NCI-H1436 treated with DMSO at 0.1 percent for 48 hours (cell line): ENCODE results near the gene AKAP5.

ENCODE experiments used
- DNase-seq: peaks from one replicate; lab custom pipeline; 2025; lab: John Stamatoyannopoulos, UW

AKAP5 gene, protein sequence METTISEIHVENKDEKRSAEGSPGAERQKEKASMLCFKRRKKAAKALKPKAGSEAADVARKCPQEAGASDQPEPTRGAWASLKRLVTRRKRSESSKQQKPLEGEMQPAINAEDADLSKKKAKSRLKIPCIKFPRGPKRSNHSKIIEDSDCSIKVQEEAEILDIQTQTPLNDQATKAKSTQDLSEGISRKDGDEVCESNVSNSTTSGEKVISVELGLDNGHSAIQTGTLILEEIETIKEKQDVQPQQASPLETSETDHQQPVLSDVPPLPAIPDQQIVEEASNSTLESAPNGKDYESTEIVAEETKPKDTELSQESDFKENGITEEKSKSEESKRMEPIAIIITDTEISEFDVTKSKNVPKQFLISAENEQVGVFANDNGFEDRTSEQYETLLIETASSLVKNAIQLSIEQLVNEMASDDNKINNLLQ

DNA sequence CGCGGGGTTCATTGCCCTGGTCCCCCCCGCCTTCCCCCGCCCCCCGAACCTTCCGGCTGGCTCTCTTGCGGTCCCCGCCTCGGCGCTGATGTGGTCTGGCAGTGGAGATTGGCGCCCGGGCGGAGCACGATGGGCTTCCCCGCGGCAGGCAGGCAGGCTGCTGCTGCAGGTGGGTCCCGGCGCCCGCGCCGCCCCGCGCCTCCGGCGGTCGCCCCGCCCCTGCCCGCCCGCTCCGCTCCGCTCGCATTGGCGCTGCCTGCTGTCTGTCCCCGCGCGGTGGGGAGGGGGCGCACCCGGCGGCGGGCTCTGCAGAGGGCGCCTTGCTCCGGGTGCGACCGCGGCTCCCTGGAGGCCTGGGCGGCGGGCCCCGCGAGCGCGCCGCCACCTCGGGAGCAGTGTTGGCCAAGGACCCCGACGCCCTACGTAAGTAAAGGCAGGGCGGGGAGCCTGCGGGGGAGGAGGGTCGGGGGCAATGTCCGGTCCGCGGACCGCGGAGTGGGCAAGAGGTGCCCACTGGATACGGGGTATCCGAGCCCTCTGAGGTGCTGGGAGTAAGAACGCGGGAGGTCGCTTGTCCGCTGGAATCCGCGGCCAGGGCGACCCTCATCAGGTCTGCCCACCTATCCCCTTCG lies at the start of gene AKAP5:
Gene AKAP5, plus strand, starts transcription at position 309 of the 632 bp plus-strand sequence. CDS start 2,896 bp downstream, outside the sequence.
- peak; percentile 20 for DNase-seq

DNA sequence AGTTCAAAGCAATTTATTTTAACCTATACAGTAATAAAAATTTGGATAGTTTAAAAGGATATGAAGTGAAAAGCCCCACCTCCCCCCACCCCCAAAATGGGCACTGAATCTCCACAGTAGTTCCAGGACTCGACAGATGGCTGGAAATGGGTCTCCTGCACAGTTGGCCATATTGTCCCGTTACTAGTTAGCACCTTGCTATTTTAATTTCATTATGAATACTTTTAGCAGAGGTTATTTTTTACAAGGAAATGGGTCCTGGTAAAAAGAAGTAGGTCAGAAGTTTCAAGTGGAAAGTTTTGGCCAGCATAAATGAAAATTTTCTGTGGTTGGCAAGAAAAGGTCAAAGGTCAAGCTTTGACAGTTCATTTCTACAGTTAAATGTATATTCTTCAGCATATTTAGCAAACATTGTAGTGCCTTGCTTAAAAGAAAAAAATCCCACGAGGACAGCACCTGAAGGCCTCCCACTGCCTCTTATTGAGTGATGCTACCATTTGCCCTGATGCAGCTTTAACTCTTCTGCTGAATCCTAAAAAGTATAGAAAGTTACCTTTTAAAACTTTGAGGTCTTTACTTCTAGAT lies 48.9 kb upstream of the AKAP5 start:
- no peak for DNase-seq

DNA sequence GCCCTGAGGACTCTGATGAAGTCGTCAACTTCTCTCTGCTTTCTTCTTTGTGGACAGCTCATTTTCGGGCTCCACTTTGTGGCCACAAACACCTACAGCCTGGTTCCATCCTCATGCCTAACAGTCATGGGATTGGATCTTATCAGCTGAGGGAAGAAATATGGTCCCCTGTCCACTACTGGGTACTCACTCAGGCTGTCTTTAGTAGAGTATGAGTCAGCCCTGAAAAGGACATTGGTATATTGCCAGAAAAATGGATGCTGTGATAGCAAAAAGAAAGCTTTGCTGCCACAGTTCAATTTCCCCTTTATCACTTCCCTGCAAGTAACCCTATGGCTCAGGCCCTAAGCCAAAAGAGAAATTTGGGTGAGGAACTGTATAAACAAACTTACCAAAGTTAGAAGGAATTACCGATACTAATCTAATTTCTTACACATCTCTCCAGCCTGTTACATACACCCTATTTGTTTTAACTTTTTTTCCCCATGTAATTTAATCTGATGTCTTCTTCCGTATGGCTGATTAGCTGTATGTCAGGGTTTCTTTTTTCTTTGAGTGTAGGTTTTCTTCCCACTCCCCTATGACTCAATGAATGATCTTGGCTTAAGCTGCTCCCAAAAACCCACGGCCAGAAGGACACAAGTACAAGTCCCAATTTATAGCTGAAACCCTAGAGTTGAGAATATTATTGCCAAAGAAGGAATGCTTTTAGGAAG lies 48.1 kb upstream of the AKAP5 start:
- no peak for DNase-seq

DNA sequence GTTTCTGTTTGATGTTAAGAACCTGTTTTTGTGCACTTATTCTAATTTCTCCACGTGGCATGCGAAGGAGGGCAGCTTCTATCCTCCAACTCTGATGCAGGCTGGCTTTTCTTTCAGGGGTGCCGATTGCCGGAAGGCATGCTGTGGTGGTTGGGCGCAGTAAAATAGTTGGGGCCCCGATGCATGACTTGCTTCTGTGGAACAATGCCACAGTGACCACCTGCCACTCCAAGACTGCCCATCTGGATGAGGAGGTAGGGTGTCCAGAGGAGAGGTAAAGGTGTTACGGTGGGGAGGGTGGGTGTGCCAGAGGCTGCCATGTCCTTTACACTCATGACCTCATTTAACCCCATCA lies 47.6 kb upstream of the AKAP5 start:
- no peak for DNase-seq

DNA sequence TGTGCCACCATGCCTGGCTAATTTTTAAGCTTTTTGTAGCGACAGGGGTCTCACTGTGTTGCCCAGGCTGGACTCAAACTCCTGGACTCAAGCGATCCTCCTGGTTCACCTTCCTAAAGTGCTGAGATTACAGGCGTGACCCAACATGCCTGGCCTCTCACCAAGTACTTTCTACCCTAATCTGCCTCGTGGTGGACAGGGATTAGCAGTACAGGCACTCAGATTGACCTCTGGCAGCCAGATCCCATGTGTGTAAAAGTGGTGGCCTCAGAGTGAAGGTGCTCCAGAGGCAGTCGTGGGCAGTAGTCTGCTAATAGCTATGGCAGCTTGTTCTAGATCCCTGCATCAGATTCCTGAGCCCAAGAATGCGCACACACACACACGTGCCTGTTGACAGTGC lies 46.3 kb upstream of the AKAP5 start:
- DNase-seq: no peak

DNA sequence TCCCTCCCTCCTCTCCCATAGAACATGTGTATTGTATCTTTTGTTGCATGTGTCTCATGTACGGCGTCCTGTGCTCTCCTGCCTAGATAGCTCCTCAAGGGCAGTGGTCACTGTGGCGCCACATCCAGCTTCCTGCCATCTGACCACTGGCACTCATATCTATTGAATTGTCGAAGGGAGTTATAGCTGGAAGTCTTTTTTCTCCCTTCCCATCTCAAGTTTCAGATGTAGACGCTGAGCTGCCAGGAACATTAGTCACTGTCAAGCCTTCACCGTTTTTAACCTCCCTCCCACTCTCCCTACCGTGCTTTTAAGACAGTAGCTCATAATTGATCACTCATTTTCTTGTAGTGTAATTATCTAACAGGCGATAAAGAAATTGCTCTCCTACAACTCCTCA lies 44.1 kb upstream of the AKAP5 start:
- no peak for DNase-seq

DNA sequence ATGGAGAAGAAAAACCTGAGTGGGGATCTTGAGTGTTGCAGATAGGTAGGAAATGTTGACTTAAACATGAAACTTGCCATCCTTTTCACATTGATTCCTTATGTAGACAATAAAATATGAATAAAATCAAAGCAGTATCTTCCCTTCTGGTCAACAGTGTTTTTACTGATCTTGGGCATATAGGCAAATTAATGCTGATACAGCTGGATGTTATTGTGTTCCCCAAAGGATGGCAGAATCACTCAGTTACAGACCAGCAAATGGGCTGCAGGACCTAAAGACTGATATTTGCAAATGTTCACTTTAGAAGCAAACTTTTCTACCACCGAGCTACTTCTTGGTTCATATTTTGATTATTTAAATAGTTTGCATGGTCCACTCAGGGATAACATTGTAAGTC lies 43.3 kb upstream of the AKAP5 start:
- DNase-seq: no peak

DNA sequence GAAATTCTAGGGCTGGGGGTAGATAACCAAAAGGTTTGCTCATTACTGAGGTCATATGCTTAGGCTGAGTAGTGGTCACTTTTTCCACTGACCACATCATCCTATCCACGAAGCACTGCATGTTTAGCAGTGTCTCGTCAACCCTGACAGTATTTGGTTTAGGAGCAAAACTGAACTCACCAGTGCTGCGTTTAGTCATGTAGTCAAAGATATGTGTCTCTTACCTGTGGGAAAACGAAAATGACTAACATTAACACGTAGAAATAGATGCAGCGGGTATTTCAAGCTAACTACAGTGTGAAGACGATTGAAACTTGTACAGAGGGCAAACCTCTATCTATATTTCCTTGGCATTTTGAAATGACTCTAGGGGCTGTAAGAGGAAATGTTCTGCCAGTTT lies 42.5 kb upstream of the AKAP5 start:
- no peak for DNase-seq

DNA sequence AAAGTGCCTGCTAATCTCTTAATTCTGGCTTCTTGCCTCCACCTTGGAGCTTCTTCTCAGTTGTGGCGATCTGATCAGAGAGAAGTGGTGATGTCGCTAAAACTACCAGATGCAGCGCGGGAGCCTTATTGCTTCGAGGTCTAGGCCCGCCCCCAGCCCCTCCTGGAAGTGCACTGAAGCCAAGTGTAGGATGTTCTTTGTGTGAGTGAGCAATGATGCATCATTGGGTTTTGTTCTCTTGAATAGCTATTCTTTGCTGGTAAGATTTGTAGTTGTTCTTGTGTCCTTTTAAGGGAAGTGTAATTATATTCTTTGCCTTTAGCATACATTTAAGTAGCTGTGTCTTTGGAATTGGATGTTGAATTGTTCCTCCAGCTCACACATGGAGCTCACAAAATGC lies 41.3 kb upstream of the AKAP5 start:
- DNase-seq: no peak

DNA sequence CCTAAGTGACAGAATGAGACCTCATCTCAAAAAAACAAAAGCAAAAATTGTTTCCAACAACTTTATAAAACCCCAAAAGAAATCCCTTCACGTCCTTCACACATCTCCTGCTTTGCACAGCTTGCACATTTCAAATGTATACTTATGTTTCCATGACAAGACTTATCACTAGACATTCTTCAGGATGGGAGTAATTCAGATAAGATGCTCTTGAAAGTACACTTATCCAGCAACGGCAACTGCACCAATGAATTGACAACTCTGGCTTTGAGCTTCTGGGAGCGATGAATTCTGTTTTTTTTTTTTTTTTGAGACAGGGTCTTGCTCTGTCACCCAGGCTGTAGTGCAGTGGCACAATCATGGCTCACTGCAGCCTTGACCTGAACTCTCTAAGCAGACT lies 30.8 kb upstream of the AKAP5 start:
- no peak for DNase-seq

DNA sequence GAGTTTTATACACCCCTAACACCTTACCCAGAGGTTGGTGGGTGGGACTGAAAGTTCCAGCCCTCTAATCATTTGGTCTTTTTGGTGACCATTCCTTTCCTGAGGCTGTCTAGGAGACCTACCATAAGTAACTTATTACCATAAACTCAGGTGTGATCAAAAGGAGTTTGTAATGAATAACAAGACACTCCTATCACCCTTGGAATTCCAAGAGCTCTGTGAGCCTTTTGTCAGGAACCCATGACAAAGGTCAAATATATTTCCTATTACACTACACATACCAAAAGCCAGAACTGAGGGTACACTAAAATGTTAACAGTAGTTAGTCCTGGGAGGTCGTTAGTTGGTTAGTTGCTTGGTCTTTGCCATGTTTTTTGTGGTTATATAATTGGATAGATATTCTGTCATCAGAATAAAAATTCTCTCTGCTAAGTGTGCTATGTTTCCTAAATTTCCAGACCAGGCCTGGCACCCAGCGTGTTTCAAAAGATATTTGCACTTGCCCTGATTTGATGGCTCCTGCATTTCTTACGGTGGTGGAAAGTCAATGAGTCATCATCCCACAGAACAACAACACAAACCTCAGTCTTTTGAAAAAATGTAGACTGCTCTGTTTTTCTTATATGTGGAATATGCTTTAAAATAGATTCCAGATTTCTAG lies 27.0 kb upstream of the AKAP5 start:
- DNase-seq: no peak

DNA sequence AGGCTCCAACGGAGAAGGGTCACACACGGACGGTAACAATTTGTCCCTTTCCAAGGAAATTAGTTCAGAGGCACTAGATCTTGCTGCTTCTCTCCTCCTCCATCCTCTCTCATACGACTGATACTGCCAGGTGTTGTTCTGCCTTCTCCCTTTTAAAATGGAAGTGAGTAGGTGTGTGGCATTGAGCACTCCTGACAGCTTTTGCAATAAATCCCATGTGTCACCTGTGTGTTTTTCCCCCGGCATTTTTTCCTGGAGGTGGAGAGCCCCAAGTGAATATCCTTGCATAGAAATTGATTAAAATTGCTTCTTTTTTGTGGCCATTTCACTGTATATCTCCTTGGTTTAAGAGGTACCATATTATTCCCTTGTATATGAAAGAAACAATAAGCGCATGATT lies 26.2 kb upstream of the AKAP5 start:
- no peak for DNase-seq

DNA sequence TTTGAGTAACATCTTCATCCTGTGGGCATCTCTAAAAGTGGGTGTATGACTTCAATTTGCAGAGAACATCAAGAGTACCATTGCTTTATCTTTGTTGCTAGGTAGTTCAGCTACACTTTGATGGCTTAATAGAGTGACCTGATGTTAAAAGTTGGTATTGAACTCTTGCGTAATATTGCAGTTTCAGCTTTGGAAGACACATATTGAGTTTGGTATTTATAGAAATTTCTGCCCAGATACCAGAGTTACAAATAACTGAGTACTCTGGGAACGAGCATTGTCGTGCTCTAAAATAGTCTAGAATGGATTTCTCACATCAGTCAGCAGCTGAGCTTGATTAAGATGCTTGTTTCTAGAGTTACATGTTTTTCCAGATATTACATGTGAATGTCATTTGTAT lies 24.8 kb upstream of the AKAP5 start:
- DNase-seq: no peak

DNA sequence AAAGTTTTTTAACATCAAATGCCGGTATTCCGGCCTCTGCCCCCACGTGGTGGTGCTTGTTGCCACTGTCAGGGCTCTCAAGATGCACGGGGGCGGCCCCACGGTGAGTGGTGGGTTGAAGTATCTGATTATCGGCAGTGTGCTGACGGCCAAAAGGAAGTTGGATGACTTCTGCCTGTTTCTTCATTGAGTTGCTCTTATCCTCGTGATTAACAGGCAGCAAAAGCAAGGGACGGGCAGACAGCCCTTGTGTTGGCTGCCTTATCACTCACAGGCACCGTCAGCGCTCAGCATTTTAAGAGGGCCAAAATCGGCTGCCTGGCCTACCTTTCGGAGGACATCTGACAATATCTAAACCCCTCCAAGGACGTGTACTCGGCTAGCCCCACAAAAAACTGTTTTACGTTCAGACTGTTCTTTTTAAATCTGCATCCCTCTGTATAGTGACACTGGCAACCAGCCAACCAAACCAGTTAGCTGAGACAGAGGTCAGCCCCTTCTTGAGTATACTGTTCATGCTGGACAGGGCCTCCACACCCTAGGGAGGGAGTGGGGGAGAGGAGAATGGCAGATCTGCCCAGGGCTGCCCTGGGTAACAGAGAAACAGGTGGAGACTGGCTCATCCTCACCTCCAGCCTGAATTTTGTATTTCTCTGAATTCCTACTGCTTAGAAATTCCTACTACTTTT lies 22.9 kb upstream of the AKAP5 start:
- DNase-seq: no peak

DNA sequence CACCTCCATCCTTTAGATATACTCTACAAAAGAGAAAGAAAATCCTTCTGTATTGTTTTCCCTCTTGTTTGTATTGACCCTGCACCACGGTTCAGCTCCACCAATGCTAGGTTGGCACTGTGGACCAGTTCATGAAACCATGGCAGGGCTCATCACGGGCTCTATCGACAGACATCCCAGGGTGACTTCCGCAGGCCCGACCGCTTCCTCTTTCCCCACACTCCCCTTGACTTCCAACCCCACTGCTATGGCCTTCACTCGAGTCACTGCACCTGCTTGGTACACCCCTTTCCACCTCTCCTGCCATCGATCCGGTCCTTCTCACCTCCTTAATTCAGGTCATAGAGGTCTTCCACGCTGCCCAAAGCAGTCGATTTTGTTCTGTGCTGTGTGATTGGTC lies 21.2 kb upstream of the AKAP5 start:
- DNase-seq: no peak

DNA sequence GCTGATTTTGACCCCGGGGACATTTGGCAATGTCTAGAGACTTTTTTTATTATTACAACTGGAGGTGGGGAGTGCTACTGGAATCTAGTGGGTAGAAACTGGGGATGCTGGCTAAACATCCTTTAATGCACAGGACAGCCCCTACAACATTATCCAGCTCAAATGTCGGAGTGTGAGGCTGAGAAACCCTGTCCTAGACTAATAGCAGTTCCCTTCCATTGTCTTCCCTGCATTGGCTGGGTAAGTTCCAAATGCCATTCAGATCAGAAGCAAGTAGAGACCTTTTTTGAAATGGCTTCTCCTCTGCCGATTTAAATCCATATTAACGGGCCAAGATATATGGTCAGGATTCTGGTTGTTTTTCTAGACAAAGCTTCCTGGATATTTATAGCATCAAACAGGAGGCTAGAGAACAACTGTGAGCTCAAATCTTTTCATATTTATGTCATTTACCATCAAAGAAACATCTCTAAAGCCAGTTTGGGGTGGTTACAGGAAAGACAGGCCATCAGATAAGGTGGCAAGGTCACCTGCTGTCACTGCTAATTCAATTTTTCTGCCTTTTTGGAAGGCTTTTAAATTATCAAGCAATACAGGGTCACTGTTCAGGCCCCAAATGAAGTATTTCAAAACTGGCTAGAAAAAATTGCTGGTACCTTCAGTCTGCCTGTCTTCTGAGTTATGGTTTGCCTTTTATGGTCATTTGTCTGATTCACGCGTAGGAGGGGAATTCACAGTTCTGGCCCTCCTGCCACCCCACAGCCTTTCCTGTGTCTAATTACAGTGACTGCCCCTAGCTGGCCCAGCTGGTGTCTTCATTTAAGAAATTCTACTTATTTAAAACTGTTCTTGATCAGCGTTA lies 20.1 kb upstream of the AKAP5 start:
- DNase-seq: no peak

DNA sequence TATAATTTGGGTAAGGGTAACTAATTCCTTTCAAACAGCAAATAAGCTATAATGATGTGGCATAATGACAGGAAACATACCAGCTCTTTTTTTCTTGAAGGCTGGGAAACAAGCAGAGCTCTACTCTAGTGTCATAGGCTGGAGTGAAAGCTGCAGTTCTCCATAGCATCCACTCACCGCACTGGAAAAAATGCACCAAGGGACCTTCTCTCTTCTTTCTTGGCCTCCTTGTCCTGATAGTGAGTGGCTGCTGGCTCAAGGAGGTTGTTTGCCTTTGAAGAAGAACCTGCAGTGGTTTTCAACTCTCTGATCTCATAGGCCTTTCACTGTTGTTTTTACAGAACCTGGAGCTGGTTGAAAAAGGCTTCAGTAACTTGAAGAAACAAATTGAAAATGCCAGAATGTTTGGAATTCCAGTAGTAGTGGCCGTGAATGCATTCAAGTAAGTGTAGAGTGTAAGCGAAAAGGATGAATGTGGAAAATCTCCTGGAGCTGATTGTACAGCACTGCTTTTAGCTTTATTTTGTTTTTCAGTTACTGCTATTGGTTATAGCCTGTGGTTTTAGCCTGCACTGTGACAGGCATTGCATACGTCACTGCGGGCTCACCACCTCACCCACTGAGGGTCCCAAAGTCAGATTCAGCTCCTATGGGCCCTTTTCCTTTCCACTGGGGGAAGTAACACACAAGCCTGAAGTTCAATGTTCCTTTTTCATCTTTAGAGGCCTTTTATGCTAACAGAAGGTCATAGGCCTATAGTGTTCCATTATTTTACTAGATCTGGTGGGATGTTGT lies 17.2 kb upstream of the AKAP5 start:
- no peak for DNase-seq

DNA sequence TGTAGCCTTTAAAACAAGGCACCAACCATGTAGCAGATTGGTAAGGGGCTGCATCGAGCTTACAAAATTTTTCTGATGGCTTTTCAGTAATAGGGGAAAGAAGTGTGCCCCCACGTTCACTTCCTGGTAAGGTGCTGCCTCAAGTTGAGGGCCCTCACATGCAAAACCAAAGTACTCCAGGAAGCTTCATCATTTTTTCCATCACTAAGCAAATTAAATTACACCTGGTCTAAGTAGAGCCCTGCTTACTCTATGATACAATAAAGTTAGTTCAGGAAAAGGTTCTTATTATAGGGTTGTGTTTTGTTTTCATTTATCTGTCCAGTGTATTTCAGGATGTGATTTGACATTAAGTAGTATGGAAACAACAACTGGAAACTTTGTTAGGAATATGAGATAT lies 15.0 kb upstream of the AKAP5 start:
- no peak for DNase-seq

DNA sequence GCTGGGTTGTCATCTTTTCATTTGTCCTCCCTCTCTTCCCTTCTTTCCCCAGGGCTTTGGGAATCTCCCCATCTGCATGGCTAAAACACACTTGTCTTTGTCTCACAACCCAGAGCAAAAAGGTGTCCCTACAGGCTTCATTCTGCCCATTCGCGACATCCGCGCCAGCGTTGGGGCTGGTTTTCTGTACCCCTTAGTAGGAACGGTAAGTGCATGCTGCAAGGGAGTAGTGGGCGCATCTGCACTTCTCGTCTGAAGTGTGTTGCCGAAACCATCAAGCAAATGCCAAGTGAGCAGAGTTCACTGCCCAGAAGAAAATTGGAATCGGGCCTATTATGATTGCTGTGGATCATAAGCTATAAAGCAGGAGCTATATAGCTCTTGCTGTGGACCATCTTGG lies 10.6 kb upstream of the AKAP5 start:
- DNase-seq: no peak
